Rectal smooth muscle tissue (tissue), 1 donor: Measurements from ENCODE around the gene IGFBP5.

Experiments used
- H3K27ac ChIP-seq: one replicate; pipeline ENCODE4 v1.7.0; 2013; ENCODE audit warnings: low read depth, low read length, inconsistent platforms
- H3K27me3 ChIP-seq: one replicate; pipeline ENCODE4 v1.7.0; 2013; ENCODE audit warnings: low read length; ENCODE audit not compliant: control insufficient read depth, insufficient read depth
- H3K36me3 ChIP-seq: one replicate; pipeline ENCODE4 v1.7.0; 2013; ENCODE audit warnings: low read length; ENCODE audit not compliant: control insufficient read depth, insufficient read depth
- H3K4me1 ChIP-seq: one replicate; pipeline ENCODE4 v1.7.0; 2013; ENCODE audit warnings: low read length; ENCODE audit not compliant: control insufficient read depth, insufficient read depth
- H3K4me3 ChIP-seq: one replicate; pipeline ENCODE4 v1.7.0; 2013; ENCODE audit warnings: low read length
- H3K9ac ChIP-seq: one replicate; pipeline ENCODE4 v1.7.0; 2013; ENCODE audit warnings: low read length

Gene IGFBP5

DNA sequence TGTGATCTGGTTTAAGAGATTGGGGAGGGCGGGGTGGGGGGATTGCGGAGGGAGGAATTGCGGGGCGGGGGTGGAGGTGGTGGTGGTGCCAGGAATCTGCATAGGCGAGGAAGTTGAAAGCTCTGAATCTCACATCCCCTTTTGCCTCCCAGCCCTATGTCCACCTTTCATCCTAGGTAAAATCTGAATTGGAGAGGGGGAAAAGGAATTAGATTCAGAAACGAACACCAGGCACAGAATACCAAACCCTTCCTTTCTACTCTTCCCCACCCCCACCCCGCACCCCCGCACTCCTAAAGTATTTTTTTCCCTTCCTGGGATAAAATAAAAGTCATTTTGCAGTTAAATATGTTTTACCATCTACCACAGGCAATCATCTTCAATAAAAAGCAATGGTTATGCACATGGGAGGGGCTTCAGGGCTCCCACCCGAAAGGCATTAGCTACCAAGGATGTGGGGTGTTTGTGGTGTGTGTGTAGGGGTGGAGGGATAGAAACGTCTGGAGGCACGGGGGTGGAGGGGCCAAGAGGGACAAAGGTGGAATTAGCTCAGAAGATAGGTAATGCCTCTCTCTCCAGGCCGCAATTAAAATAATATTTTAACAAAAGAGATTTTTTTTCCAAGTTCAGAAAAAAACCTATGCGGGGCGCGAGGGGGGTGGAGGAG, 1.8 kb downstream of the IGFBP5 start:
- H3K4me3 ChIP-seq: peak overlapping the region; percentile 77
- peaks cover 5% of the 10 kb centered on the region for H3K36me3 ChIP-seq
- peak overlapping the region; percentile 94 for H3K27ac ChIP-seq
- peaks cover 7% of the 10 kb centered on the region for H3K27me3 ChIP-seq
- peaks cover 34% of the 10 kb centered on the region for H3K4me1 ChIP-seq
- peak overlapping the region; percentile 64 for H3K9ac ChIP-seq

DNA sequence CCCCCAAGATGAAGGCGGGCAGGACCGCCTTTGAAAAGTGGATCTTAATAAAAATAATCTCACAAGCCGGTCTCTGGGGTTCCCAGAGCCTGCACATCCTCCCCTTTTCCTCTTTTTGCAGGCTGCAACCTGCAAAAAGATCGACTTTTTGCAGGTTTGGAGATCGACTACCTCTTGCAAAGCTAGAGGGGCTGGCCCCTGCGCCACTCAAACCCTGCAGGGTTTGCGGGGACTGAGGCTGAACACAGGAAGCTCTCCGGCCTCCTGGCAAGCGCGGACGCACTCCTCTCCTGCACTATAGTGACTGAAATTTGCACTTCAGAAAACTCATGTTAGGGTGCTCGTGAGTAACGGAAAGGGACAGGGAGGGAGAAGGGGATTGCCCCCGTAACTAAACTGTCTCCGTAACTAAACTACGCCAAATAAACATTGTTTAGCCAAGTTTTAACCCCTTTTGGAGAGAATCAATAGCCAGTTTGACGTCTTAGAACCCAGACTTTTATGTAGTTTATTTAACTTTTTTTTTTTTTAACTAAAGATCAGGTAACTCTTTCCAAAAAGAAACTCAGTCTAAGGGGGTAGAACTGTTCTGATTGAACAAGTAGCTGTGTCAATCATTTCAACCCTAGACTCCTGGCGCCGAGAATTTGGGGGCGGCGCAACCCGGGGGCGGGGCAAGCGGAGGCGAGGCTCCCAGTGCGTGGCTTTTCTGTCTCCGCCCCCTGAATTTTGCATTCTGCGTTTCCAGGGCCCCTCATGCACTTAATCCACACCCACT, 2.5 kb downstream of the IGFBP5 start:
- peaks cover 7% of the 10 kb centered on the region for H3K27me3 ChIP-seq
- H3K4me1 ChIP-seq: peaks cover 36% of the 10 kb centered on the region
- H3K4me3 ChIP-seq: peak overlapping the region; percentile 69
- H3K9ac ChIP-seq: peak overlapping the region; percentile 64
- H3K36me3 ChIP-seq: peaks cover 5% of the 10 kb centered on the region
- H3K27ac ChIP-seq: peak overlapping the region; percentile 88

DNA sequence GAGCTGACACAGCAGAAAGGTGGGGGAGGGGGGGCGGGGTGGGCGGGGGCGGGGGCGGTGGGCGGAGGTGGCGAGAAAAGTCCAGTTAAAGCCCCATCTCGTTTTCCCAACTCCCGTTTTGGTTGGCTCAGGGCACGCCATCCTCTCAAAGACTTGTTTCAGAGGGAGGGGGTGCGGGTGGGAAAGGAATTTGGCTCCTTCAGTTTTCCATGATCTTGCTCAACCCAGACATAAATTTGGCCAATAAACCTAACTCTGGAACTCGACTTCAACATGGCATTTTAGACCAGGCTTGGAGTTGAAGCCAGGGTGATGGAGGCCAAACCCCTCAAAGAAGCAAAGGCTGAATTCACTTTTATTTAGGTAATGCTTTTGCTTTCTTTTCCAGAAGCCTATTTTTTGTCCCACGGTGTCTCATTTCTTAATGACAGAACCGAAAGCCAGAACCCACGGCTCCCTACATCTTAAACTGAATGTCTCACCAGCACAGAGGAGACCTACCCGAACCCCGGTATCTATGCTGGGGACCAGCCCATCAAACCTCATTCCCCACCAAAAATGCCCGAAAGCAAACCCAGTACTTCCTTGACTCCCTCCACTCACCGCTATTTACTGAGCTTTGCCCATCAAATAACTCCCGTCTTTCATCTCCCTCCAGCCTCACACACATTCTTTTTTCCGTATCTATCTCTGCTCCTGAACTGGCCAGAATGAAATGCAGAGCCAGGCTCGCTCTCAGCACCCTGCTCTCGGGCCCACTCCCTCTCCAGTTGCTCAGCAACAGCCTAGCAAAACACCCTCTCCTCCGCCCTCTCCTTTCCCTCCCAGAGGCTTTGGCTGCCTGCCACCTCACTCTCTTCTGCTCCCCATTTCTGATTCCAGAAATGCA, 4.3 kb downstream of the IGFBP5 start:
- H3K4me1 ChIP-seq: peaks cover 42% of the 10 kb centered on the region
- H3K4me3 ChIP-seq: peak overlapping the region; percentile 66
- peaks cover 5% of the 10 kb centered on the region for H3K36me3 ChIP-seq
- peak overlapping the region; percentile 39 for H3K9ac ChIP-seq
- peak overlapping the region; percentile 91 for H3K27ac ChIP-seq
- H3K27me3 ChIP-seq: peaks cover 7% of the 10 kb centered on the region

DNA sequence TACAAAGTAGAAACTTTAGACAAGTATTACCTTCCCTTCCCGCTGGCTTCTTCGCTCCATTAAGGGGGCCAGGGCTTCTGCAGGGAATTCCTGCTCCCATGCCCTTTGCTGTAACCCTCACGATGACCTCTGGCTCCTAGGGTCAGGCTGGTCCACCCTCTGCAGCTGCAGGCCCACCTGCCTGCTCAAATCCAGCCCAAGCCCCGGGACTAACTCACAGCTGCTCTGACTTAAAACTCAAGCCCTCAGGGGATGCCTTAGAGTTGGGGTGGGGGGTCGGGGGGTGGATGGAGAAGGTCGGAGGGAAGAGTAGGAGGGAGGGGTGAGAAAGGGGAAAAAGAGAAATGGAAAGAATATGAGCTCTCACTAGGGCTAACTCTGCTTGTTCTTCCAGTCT, 4.9 kb downstream of the IGFBP5 start:
- peaks cover 5% of the 10 kb centered on the region for H3K27me3 ChIP-seq
- H3K4me1 ChIP-seq: peaks cover 37% of the 10 kb centered on the region
- H3K27ac ChIP-seq: peak overlapping the region; percentile 91

DNA sequence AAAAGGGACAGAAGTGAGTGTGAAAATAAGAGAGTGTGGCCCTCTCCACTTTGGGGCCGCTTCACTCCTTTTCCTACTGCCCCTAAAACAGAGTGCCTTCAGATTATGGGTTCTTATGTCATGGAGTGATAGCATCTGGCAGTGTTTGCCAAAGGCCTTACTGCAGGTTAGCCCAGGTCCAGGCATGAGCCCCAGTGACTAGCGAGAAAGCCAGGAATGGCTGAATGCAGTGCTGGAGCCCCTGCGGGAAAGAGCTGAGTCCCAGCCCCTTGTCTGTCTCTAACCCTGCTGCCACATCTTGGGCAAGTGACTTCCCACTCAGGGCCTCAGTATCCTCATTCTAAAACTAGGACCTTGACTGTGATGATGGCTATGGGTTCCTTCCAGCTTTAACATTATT, 6.0 kb downstream of the IGFBP5 start:
- Histone ChIP-seq H3K27ac (peak overlapping the region; percentile 16), H3K4me3 (peak overlapping the region; percentile 19), H3K9ac (no peak overlapping the region), H3K36me3 (peaks cover 5% of the 10 kb centered on the region), H3K4me1 (peaks cover 37% of the 10 kb centered on the region), H3K27me3 (peaks cover 3% of the 10 kb centered on the region)

More for the DNA sequence above, 4.9 kb downstream of the IGFBP5 start:
- peak overlapping the region; percentile 52 for H3K4me3 ChIP-seq
- peaks cover 5% of the 10 kb centered on the region for H3K36me3 ChIP-seq
- H3K9ac ChIP-seq: no peak overlapping the region

DNA sequence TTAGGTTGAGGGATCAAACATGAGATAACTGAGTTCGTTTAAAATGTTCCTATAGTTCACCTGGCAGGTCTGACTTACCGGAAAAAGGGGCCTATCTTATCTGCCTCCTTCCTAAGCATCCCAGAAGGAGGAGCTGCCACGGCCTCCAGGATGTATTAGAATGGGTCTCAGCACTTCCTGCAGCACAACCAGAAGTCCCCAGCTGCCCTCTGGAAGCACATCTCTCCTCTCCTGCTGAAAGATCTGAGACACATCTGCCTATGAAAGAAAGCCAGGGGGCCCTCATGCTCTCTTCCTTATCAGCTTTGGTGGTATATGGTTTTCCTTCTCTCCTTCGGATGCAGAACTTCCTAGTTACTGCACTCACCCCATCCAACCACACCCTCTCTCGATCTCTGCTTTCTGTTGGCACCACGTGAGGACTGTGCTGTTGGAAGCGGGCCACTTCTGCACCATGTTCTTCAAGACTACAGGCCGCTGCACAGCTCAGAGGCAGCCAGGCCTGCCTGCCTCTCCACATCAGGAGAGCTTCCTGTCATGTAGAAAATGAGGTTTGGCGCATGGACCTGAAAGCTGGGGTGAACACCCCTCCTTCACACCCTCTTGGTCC, 6.5 kb downstream of the IGFBP5 start:
- Histone ChIP-seq H3K4me1 (peaks cover 43% of the 10 kb centered on the region), H3K36me3 (peaks cover 5% of the 10 kb centered on the region), H3K27ac (peak overlapping the region; percentile 65), H3K27me3 (peaks cover 3% of the 10 kb centered on the region), H3K9ac (no peak overlapping the region), H3K4me3 (peak overlapping the region; percentile 19)

DNA sequence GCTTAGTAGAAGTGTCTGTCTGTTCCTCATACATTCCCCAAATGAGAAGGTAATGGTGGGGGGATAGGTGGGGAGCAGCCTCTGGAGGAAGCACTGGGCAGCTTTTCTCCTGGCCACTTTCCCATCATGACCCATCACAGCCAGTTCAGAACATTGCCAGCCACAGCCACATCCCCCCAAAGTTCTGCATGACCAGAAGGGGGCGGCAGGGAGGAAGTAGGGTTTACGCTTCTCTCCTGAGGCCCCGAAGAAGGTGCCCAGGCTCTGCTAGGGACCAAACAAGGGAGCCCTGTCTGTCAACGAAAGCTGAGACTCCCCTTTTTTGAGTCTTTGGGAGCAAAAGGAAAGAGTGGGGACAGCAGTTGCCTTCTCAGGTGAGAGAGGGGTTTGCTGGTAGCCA, 7.7 kb downstream of the IGFBP5 start:
- H3K4me1 ChIP-seq: peaks cover 46% of the 10 kb centered on the region
- peaks cover 5% of the 10 kb centered on the region for H3K36me3 ChIP-seq
- H3K27ac ChIP-seq: peak overlapping the region; percentile 51
- H3K9ac ChIP-seq: no peak overlapping the region
- peak overlapping the region; percentile 23 for H3K4me3 ChIP-seq
- peaks cover 3% of the 10 kb centered on the region for H3K27me3 ChIP-seq

DNA sequence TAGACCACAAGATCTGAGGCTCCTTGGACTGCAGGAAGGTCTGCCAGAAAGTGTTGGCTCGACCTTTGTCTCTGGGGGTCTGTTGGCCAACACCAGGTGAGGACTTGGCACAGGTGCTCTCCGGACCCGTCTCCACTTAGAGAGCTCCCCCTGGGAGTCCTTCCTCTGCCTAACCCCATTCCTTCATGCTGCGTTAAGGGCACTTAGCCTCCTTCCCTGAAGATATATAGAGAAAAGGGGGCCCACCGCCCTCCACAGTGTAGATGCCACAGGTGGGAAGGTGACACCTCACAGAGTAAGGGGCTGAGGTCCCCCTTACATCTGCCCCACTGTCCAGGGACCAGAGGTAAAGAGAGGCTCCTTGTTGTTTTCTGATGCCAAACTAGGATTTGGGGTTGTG, 8.2 kb downstream of the IGFBP5 start:
- Histone ChIP-seq H3K27me3 (no peaks in the 10 kb centered on the region), H3K4me3 (no peak overlapping the region), H3K36me3 (peaks cover 5% of the 10 kb centered on the region), H3K27ac (no peak overlapping the region), H3K4me1 (peaks cover 49% of the 10 kb centered on the region), H3K9ac (no peak overlapping the region)

DNA sequence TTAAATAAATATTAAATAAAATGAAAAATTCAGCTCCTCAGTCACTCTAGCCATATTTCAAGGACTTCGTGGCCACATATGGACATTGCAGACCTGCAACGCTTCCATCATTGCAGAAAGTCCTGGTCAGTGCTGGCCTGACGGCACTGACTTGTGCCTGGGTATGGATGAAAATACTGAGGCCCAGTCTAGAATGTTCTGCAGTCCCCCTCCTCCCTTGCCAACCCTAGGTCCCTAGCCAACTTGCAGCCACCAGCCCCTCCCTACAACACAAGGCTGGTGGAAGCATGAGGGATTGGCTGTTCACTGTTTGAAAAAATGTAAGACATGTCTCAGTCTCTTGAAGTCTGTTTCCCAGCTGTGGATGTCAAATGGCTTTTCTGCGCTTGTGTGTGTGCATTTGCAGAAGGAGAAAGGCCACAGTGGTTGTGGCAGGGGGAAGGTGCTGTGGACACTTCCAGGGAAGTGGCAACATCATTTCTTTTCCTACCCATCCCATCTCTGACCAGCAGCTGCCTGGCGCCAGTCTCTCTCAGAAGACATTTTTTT, 9.9 kb downstream of the IGFBP5 start:
- no peaks in the 10 kb centered on the region for H3K27me3 ChIP-seq
- H3K36me3 ChIP-seq: peaks cover 3% of the 10 kb centered on the region
- H3K9ac ChIP-seq: no peak overlapping the region
- peaks cover 54% of the 10 kb centered on the region for H3K4me1 ChIP-seq
- H3K4me3 ChIP-seq: no peak overlapping the region
- no peak overlapping the region for H3K27ac ChIP-seq

DNA sequence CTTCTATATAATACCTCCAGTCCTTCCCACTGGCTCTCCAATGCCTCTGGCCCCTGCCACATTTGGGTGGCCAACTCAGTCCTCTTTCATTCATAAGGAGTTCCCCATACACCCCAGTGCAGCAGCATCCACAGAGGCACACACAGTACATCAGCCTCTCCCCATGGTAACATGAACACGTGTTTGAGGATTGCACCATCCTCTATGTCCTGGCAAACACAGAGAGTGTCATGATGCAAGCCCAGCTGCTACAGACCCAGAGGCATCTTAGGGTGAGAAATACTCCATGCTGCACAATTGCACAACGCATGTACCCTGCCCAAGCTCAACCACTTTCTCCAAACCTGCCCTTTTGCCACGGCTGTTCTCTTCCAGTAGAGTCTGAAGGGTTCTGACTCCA, 11.5 kb downstream of the IGFBP5 start:
- peaks cover 5% of the 10 kb centered on the region for H3K36me3 ChIP-seq
- peaks cover 46% of the 10 kb centered on the region for H3K4me1 ChIP-seq
- H3K9ac ChIP-seq: no peak overlapping the region
- H3K27me3 ChIP-seq: no peaks in the 10 kb centered on the region
- peak overlapping the region; percentile 38 for H3K27ac ChIP-seq
- no peak overlapping the region for H3K4me3 ChIP-seq

DNA sequence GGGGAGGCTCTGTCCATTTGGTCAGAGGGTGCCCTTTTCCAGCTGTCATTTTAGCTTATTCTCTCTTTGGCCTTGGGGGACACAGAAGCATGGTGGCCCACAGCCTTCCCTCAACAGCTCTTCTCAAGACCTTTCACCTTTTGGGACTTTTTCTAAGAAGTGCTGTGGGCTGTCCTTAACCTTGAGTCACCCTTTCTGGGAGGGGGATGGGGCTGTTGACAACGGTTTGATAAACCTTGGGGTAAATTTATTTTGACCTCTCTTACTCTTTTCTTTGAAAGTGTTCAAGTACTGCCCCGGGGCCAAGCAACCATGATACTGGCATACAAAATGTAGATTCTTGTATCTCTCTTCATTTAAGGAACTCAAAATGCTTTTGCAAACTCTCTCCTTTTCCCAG, 13.7 kb downstream of the IGFBP5 start:
- H3K27me3 ChIP-seq: no peaks in the 10 kb centered on the region
- H3K9ac ChIP-seq: no peak overlapping the region
- H3K4me3 ChIP-seq: no peak overlapping the region
- H3K27ac ChIP-seq: peak overlapping the region; percentile 29
- H3K4me1 ChIP-seq: peaks cover 34% of the 10 kb centered on the region
- peaks cover 20% of the 10 kb centered on the region for H3K36me3 ChIP-seq
